GM12875 (cell line): Measurements from ENCODE around the gene SH2D3A.
"Not testable (repeated sequence)": the region's sequence is repeated elsewhere in the genome, so short reads cannot be mapped to it uniquely, and the experiment has no call there.

ENCODE experiments used
- H3K4me3 ChIP-seq: one replicate; pipeline ENCODE4 v1.5.1; 2011; ENCODE audit warnings: low read depth, low read length, control low read depth
- TF ChIP-seq, protein P1 (sequence below): IDR thresholded peaks from 2 replicates; pipeline ENCODE4 v1.5.1; 2011; ENCODE audit warnings: low read depth, mild to moderate bottlenecking, control low read depth, inconsistent platforms, low read length, moderate library complexity, borderline replicate concordance; ENCODE audit not compliant: insufficient read depth

SH2D3A gene

DNA sequence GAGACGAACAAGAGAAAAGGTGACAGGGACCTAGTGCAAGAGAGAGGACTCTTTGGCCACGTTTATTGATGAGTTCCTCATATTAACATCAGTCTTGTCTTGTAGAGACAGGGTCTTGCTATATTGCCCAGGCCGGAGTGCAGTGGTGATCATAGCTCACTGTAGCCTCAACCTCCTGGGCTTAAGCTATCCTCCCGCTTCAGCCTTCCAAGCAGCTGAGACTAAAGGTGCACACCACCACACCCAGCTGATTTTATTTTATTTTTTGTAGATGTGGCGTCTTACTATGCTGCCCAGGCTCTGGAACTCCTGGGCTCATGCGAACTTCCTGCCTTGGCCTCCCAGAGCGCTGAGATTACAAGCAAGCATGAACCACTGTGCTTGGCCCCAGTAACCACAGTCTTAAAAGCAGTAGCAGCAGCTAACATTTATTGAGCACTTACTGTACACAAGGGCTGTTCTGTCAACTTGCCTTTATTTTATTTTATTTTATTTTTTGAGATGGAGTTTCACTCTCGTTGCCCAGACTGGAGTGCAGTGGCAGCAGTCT, 1.1 kb upstream of the SH2D3A start:
- TF ChIP-seq, protein P1, sequence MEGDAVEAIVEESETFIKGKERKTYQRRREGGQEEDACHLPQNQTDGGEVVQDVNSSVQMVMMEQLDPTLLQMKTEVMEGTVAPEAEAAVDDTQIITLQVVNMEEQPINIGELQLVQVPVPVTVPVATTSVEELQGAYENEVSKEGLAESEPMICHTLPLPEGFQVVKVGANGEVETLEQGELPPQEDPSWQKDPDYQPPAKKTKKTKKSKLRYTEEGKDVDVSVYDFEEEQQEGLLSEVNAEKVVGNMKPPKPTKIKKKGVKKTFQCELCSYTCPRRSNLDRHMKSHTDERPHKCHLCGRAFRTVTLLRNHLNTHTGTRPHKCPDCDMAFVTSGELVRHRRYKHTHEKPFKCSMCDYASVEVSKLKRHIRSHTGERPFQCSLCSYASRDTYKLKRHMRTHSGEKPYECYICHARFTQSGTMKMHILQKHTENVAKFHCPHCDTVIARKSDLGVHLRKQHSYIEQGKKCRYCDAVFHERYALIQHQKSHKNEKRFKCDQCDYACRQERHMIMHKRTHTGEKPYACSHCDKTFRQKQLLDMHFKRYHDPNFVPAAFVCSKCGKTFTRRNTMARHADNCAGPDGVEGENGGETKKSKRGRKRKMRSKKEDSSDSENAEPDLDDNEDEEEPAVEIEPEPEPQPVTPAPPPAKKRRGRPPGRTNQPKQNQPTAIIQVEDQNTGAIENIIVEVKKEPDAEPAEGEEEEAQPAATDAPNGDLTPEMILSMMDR, result no peak
- peak overlapping the region; percentile 82 for H3K4me3 ChIP-seq

GRCh38 chr19:6767081-6767356, 216 bp downstream of the SH2D3A start:
- peak overlapping the region; percentile 82 for H3K4me3 ChIP-seq
- TF ChIP-seq, protein P1, result no peak

DNA sequence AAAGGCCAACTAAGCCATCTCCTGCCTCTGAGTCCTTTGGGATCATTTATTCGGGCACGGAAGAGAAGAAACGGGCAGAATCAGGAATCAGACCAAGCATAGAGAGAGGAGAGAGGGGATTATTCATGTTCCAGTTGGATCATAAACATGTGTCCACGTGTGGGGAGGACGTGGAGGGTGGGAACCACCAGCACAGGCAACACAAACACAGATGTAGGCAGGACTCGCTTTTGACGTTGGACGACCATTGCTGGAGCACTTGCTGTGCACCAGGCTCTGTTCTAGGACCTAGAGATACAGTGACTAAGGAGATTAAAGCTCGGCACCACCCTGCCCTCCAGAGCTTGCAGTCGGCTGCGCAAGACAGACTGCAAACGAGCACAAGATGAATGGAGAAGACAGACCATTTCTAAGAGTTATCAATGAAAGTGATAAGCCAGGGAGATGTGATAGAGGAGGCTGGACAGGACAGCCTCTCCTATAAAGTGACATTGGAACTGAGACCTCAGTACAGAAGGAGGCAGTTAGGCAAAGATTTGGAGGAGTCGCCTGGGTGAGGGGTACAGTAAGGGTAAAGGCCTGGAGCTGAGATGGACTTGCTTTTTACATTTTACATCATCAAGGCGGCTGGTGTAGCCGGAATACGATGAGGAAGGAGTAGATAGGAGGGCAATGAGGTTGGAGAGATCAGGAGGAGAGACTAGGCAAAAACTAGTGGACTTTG, 716 bp downstream of the SH2D3A start:
- peak overlapping the region; percentile 82 for H3K4me3 ChIP-seq
- TF ChIP-seq, protein P1, result no peak

DNA sequence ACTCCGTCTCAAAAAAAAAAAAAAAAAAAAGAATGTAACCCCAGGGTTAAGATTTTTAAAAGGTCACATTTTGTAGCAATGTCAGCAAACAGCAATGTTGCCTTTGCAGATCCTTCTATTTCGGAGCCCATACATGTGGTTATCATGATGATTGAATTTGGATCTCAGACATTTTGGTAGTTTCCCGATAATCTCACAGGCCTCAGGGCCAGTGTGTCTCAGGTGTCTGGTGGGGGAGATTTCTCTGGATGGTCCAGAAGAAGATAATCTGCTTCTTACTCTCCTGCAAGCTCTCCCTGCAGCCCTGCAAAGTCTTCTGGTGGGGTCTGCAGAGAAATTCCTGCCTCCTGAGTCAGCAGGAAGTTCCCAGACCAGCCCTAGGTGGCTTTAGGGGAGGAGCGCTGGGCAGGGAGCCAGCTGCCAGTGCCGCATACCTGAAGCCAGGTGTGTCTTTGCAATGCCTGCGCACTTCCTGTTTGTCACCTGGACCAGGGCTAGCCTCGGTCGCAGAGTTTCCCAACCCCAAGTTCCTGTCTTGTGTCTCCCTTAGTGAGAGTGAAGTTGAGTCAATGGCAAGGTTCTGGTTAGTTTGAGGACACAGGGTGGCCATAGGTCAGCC, 1.4 kb downstream of the SH2D3A start:
- H3K4me3 ChIP-seq, result no peak overlapping the region
- TF ChIP-seq, protein P1, result no peak

DNA sequence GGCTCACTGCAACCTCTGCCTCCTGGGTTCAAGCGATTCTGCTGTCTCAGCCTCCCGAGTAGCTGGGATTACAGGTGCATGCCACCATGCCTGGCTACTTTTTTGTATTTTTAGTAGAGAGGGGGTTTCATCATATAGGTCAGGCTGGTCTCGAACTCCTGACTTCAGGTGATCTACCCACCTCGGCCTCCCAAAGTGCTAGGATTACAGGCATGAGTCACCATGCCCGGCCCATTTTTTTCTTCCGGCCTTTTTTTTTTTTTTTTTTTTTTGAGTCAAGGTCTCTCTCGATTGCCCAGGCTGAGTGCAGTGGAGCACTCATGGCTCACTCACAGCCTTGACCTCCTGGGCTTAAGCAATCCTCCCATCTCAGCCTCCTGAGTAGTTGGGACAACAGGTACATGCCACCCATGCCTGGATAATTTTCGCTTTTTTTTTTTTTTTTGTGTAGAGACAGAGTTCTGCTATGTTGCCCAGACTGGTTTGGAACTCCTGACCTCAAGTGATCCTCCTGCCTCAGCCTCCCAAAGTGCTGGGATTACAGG, 4.9 kb downstream of the SH2D3A start:
- H3K4me3 ChIP-seq, result not testable (repeated sequence)

GRCh38 chr19:6761053-6761676, 6.1 kb downstream of the SH2D3A start:
- TF ChIP-seq, protein P1, result no peak
- no peak overlapping the region for H3K4me3 ChIP-seq

DNA sequence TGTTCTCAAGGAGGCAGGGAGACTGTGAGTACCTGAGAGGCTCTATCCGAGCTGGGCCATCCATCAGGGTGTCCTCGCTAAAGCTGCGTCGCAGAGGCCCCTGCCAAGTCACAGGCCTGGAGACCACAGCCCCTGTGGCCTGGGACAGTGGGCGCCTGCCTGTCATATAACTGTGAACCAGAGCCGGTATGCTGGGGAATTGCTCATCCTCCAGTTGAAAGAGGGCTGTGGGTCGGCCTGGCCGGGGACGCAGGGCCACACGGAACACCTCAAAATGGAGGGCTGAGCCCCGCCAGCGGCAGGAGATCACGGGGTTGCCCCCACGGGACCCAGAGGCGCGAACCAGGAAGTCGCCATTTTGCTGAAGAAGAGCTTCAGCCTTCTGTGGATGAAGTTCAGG, 6.6 kb downstream of the SH2D3A start:
- TF ChIP-seq, protein P1, result no peak

More for the DNA sequence above, 6.6 kb downstream of the SH2D3A start:
- no peak overlapping the region for H3K4me3 ChIP-seq
